GM12878 (cell line): ENCODE results near the gene CD101. TPM values are rescaled to one million over a fixed set of nuclear protein-coding genes. Genes with fewer than 3 reads are reported as not detected.

Experiments
- ATAC-seq: fragments of 200-7000 bp; cut with Tn5 transposase; 3 replicates; pipeline ENCODE4 v1.9.1; 2020; ENCODE audit warnings: mild to moderate bottlenecking, moderate library complexity
- BruUV-seq: library from RNA; stranded (reverse); fragments of 400-500 nt; replicated peaks from 2 replicates; lab custom pipeline; 2021; lab: Mats Ljungman, UMichigan
- CTCF ChIA-PET: fragments of 300-600 bp; sonication (Branson Sonifier 250); formaldehyde crosslinking; extraction: SDS; loops from one replicate; lab custom pipeline; 2021; ENCODE audit warnings: inconsistent platforms; lab: Yijun Ruan, JAX
- POLR2A ChIA-PET: fragments of 350-600 bp; formaldehyde crosslinking; extraction: SDS; loops from one replicate; lab custom pipeline; 2021; ENCODE audit warnings: inconsistent platforms; lab: Charles Lee
- RAD21 ChIA-PET: fragments of 300-600 bp; sonication (Branson Sonifier 250); formaldehyde crosslinking; loops from one replicate; lab custom pipeline; 2023; ENCODE audit warnings: antibody characterized with exemption; ENCODE audit not compliant: unreplicated experiment; lab: Charles Lee
- SMC1A ChIA-PET: fragments of 300-600 bp; sonication (Branson Sonifier 250); formaldehyde crosslinking; loops from one replicate; lab custom pipeline; 2023; ENCODE audit not compliant: unreplicated experiment, uncharacterized antibody; lab: Charles Lee
- DNase-seq: peaks from one replicate; pipeline ENCODE4 v3.0.0-alpha.2; 2011; ENCODE audit warnings: low read depth, low spot score
- FAIRE-seq: peaks from 3 replicates; lab custom pipeline; 2011; peaks lifted over from hg19 to GRCh38; lab: Jason Lieb, UNC
- H2AFZ ChIP-seq: 2 replicates; pipeline ENCODE4 v1.6.0; 2011; ENCODE audit warnings: low read depth, low read length, control low read depth; ENCODE audit not compliant: control insufficient read depth
- H3K27ac ChIP-seq: 2 replicates; pipeline ENCODE4 v1.5.1; 2011; ENCODE audit warnings: control low read depth; ENCODE audit not compliant: control insufficient read depth, insufficient read depth
- H3K27me3 ChIP-seq, 2 experiments: replicated peaks in 1 of 2; 2 replicates each; pipeline versions ENCODE4 v1.6.0 to v1.6.1; 2011; ENCODE audit warnings: low read length in 1 of 2; ENCODE audit not compliant: control insufficient read depth in 2 of 2, insufficient read depth in 2 of 2
- H3K36me3 ChIP-seq, 2 experiments: 2 replicates each; pipeline ENCODE4 v1.5.1; 2011; ENCODE audit warnings: low read length in 1 of 2; ENCODE audit not compliant: control insufficient read depth in 2 of 2, insufficient read depth in 2 of 2
- H3K4me1 ChIP-seq: 2 replicates; pipeline ENCODE4 v1.6.1; 2011; ENCODE audit warnings: mild to moderate bottlenecking, low read length, moderate library complexity, mixed read lengths; ENCODE audit not compliant: control insufficient read depth, insufficient read depth
- H3K4me2 ChIP-seq: 2 replicates; pipeline ENCODE4 v1.6.0; 2011; ENCODE audit warnings: control low read depth; ENCODE audit not compliant: control insufficient read depth, insufficient read depth
- H3K4me3 ChIP-seq: fragments of 200-600 bp; sonication (generic); 2 replicates; pipeline ENCODE4 v1.5.1; 2016
- H3K79me2 ChIP-seq: 2 replicates; pipeline ENCODE4 v1.6.0; 2011; ENCODE audit warnings: low read length; ENCODE audit not compliant: control insufficient read depth, insufficient read depth
- H3K9ac ChIP-seq: 2 replicates; pipeline ENCODE4 v1.8.0; 2011; ENCODE audit warnings: low read length, control low read depth, mixed read lengths; ENCODE audit not compliant: control insufficient read depth, insufficient read depth
- H3K9me3 ChIP-seq: replicated peaks from 3 replicates; pipeline ENCODE4 v1.5.1; 2011; ENCODE audit warnings: mild to moderate bottlenecking, low read length; ENCODE audit not compliant: control insufficient read depth, insufficient read depth
- H4K20me1 ChIP-seq: 2 replicates; pipeline ENCODE4 v1.6.0; 2011; ENCODE audit not compliant: control insufficient read depth, insufficient read depth
- CREB1 ChIP-seq: IDR thresholded peaks from 2 replicates; pipeline ENCODE4 v1.6.1; 2012; ENCODE audit warnings: low read depth, mild to moderate bottlenecking, inconsistent platforms
- ELK1 ChIP-seq: IDR thresholded peaks from 2 replicates; pipeline ENCODE4 v1.6.1; 2012; ENCODE audit warnings: low read depth, low read length, improper control_type of control experiment
- GABPA ChIP-seq: IDR thresholded peaks from 2 replicates; pipeline ENCODE4 v1.6.1; 2014; ENCODE audit warnings: antibody characterized with exemption, low read depth, mild to moderate bottlenecking, inconsistent platforms
- HCFC1 ChIP-seq: fragments of 150-350 bp; IDR thresholded peaks from 2 replicates; pipeline ENCODE4 v1.6.1; 2014; ENCODE audit warnings: low read length
- PAX5 ChIP-seq: IDR thresholded peaks from 2 replicates; pipeline ENCODE4 v1.6.1; 2011; ENCODE audit warnings: low read depth, low read length, borderline replicate concordance
- PBX3 ChIP-seq: IDR thresholded peaks from 2 replicates; pipeline ENCODE4 v1.6.1; 2011; ENCODE audit warnings: mild to moderate bottlenecking, low read depth, low read length, moderate library complexity; ENCODE audit not compliant: insufficient replicate concordance
- PML ChIP-seq: IDR thresholded peaks from 2 replicates; pipeline ENCODE4 v1.6.1; 2012; ENCODE audit warnings: low read length, inconsistent platforms
- RELB ChIP-seq: fragments of 450-650 bp; IDR thresholded peaks from 2 replicates; pipeline ENCODE4 v1.6.1; 2017; ENCODE audit warnings: low read depth, mild to moderate bottlenecking, moderate library complexity
- TAF1 ChIP-seq: IDR thresholded peaks from 2 replicates; pipeline ENCODE4 v1.6.1; 2011; ENCODE audit warnings: mild to moderate bottlenecking, low read depth, low read length, borderline replicate concordance
- ZBTB4 ChIP-seq: fragments of 450-650 bp; formaldehyde crosslinking; IDR thresholded peaks from 2 replicates; pipeline ENCODE4 v1.4.0; 2022; ENCODE audit warnings: mild to moderate bottlenecking, moderate library complexity
- WGBS: methylation state at CpG from one replicate; pipeline ENCODE4 v1.1.6; 2016; ENCODE audit warnings: low lambda C conversion rate; ENCODE audit not compliant: insufficient replicate concordance, insufficient coverage; ENCODE audit errors: missing lambda C conversion rate; 5-methylcytosine and 5-hydroxymethylcytosine counted together
- in situ Hi-C: fragments of 300-500 bp; cut with MboI; formaldehyde crosslinking; loops from 9 replicates; pipeline ENCODE4 v1.14.3; 2018; ENCODE audit warnings: mixed read lengths
- intact Hi-C: fragments of 100-400 bp; cut with micrococcal nuclease; formaldehyde crosslinking; loops from one replicate; pipeline ENCODE4 v1.14.2; 2022; ENCODE audit not compliant: unreplicated experiment
- polyA plus RNA-seq, 11 experiments: library from polyadenylated mRNA; depleted of rRNA in 4 of 11; unstranded in 6 of 11; stranded (reverse) in 5 of 11; fragments of >200 nt; fragmentation: Nextera tagmentation in 4 of 11; fragmentation: Illumina TruSeq in 1 of 11; extraction: Ambion mirVana in 4 of 11; extraction: Trizol in 1 of 11; gene quantifications; 1 replicate in 1 of 11; 2 replicates in 10 of 11; pipeline versions ENCODE4 v1.2.1 to v1.2.3, GENCODE V29; 2011 to 2016; ENCODE audit warnings: inconsistent platforms in 2 of 11, missing spikeins in 2 of 11, low read depth in 1 of 11
- total RNA-seq, 4 experiments: library from RNA; depleted of rRNA in 3 of 4; stranded (reverse); fragments of >200 nt in 3 of 4; fragmentation: Illumina TruSeq in 1 of 4; extraction: Trizol in 1 of 4; gene quantifications; 2 replicates each; pipeline versions ENCODE4 v1.2.1 to v1.2.3, GENCODE V29; 2013 to 2021

Gene CD101
- total and polyA plus RNA-seq, 10 of the 15 experiments (the other 5 are each of a cell fraction or from before 2014, with no cell fraction given): 0.56 to 7.9 (median 2.9) TPM

- no peak for TF ChIP-seq ELK1
- no peak for TF ChIP-seq TAF1
- TF ChIP-seq, all 136 proteins: peak for 0
These were observed 45.2 kb downstream of the CD101 start (continued) for GRCh38 chr1:117046781-117047180.

GRCh38 chr1:117047271-117047670 is 45.7 kb downstream of the CD101 start:
- ATAC-seq (no peak), DNase-seq (no peak)
- Histone ChIP-seq H3K4me2 (no peak overlapping the region), H2AFZ (no peak overlapping the region)
- ChIA-PET CTCF (interaction anchor here (0.8 to 1.8 kb wide), 3 partner anchors 21 to 322 kb away, joined by 3 to 8 read pairs (median 4); no protein-coding TSS in a partner anchor), SMC1A (interaction anchor here (0.6 to 1.9 kb wide), 7 partner anchors 15 to 321 kb away, joined by 3 to 5 read pairs (median 3); no protein-coding TSS in a partner anchor)
- in situ Hi-C loops (no loop called here), intact Hi-C loops (no loop called here)
- TF ChIP-seq PBX3 (no peak), ZBTB4 (CRISPR knock-in tag) (no peak), HCFC1 (no peak), GABPA (no peak), PAX5 (no peak), CREB1 (no peak), RELB (no peak), PML (no peak)
- TF ChIP-seq, all 136 proteins: peak for 0
- Histone ChIP-seq H3K4me3 (no peak overlapping the region), H3K36me3 (no peaks in the 10 kb centered on the region), H3K79me2 (no peaks in the 10 kb centered on the region), H3K9me3 (no peaks in the 10 kb centered on the region), H3K27ac (no peak overlapping the region), H3K27me3 (no peaks in the 10 kb centered on the region), H3K9ac (no peak overlapping the region), H4K20me1 (no peaks in the 10 kb centered on the region), H3K4me1 (peaks cover 9% of the 10 kb centered on the region)
- ChIA-PET POLR2A (no interaction called here), RAD21 (no interaction called here)
- WGBS: 95% methylated on average over 2 of the region's 2 CpGs
- BruUV-seq: no TSS peak
- FAIRE-seq: no peak
